Glomerular endothelial cell (primary cell): Measurements from ENCODE around the gene ACCS. TPM values are rescaled to one million over a fixed set of nuclear protein-coding genes. Genes with fewer than 3 reads are reported as not detected.

Source experiments
- DNase-seq: peaks from one replicate; pipeline ENCODE4 v3.0.0-alpha.2; 2011; ENCODE audit warnings: low read depth, low spot score; ENCODE audit errors: extremely low read depth
- total RNA-seq: library from RNA; depleted of rRNA; stranded (reverse); fragments of >200 nt; gene quantifications from 2 replicates; pipeline ENCODE4 v1.2.3, GENCODE V29; 2015

ACCS gene
- total RNA-seq, 1 donor from 2014 or later, result 11.4 TPM

- DNase-seq, result no peak
Observed at GRCh38 chr11:44128729-44129128, 62.7 kb downstream of the ACCS start.

- DNase-seq, result no peak
Observed at GRCh38 chr11:44130751-44131150, 64.7 kb downstream of the ACCS start.

GRCh38 chr11:44133335-44133946 is 67.4 kb downstream of the ACCS start:
- no peak for DNase-seq

Other genes starting within 250 kb of the ACCS start
- 31.2 and 31.6 TPM in 2 replicates for gene ALKBH3, start 185.4 kb upstream of the ACCS start, total RNA-seq
- 41.3 and 56.2 TPM in 2 replicates for gene C11orf96, start 123.6 kb upstream of the ACCS start, total RNA-seq
- gene ACCSL, start 18.3 kb upstream of the ACCS start, total RNA-seq, result not detected in 2 replicates
- 103 and 154 TPM in 2 replicates for gene EXT2, start 29.4 kb downstream of the ACCS start, total RNA-seq
- gene ALX4, start 243.9 kb downstream of the ACCS start, total RNA-seq, result not detected in 2 replicates